IPS-NIHi7 (cell line): Measurements from ENCODE around the gene GRIP1.

Source experiments
- DNase-seq: peaks from one replicate; pipeline ENCODE4 v3.0.0; 2012; ENCODE audit warnings: mixed read lengths; ENCODE audit errors: extremely low spot score

Gene GRIP1

DNA sequence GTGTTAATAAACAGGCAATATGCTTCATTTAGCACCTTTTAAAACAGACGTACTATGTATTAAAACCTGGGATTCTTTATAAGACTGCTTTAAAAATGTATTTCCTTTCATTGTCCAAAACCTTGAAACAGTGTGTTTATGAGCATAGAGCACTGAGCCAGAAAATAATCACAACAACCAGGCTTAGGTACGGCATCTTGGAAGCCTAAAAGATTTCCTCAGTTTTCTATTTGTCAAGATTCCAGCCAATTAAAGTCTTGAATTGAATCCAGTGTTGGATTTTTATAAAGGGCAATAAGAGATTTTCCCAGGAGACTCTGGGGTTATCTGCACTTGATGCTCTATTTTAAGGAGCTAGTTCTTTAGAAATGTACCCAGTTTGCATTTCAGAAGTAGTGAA is 80.3 kb downstream of the GRIP1 start:
- no peak for DNase-seq

DNA sequence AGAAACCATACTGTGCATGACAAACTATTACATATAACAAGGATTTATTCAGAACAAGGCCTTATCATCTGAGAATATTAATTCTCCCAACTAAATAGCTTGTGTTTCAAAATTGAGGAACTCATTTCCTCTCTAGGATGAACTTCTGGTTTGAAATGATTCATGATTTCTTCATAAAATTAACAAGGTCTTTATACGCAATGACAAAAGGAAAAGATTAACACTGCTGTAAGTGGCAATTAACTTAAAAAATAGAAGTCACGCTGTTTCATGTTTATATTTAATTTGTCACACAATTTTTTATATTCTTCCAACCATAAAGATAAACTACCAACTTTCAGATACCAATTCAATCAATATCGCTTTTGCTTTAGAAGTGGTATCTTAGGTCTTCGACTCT is 80.8 kb downstream of the GRIP1 start:
- no peak for DNase-seq

DNA sequence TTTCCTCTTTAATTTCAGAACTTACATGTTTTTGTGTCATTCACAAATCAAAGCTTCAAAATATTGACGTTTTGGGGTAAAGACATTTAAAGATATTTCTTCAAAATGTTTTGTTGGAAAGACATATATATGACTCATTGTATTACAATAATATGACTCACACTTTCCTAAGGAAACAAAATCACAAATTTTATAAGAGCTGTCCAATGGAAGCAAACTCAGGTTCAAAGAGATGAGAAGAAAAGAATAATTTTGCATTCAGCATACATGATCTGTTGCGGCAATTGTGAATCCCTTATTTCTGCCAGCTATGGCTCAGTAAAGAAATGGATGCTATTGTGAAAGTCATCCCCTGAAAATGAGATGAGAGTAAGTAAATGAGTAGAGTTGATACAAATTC is 82.7 kb downstream of the GRIP1 start:
- no peak for DNase-seq

DNA sequence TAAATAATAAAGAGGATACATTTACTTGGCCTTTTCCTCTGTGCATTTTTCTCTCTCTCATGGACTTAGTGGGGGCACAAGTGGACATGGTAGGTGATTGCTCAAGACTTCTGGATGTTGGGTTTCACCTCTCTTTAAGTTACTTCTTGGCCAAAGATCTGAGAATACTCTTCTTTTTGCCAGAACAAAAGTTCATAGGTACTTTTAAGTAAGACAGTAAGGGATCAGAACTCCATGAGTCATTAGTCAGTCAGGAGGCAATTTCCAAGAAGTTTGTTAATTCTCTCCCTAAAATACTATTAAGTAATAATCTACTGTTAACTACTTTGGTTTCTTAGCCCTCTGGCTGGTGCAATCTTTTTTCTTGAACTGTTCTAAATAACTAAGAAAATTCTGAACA is 84.2 kb downstream of the GRIP1 start:
- no peak for DNase-seq

DNA sequence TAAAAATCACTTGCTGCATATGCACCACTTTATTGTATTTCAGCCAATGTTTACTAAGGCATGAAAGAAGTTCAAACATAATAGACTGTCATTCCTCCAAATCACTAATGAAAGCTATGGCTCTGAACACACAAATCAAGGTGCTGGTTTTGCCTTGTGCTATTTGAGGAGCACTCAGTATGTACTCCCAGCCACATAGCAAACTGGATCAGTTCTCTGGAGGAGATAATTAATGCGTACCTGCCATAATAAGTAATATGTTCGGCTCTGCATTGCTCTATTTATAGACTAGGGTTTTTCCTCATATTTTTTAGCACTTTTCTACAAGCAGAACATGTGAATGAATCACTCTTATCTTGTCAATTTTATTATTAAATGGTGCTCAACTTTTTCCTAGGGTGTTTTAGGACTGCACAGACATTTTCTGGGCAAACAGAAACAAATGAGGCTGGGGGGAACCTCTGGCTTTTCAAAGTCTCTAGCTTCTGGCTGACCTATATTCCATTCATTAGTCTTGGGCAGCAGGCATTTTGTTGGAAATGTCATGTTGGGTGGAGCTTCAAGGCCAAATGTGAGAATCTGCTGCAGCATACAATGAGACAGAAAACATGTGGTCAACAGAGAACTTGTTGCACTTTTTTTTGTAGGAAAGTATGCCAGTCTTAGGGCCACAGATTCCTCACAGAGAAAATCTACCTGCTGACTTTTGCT is 88.4 kb downstream of the GRIP1 start:
- DNase-seq, result no peak

DNA sequence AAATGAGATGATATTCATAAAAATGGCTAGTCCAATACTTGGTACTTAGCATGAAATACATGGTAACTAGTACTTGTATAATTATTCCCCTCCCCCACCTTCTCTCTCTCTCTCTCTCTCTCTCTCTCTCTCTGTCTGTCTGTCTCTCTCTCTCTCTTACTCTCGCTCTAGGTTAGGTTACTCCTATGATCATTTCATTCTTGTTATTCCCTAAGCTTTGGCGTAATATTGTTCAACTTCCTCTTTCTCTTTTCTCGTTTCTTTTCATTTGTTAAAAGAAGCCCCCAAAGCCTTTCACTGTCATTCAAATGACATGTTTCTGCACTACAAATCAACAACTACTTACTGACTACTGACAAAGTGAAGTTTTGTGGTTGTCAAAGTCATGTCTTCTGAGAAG is 89.8 kb downstream of the GRIP1 start:
- DNase-seq, result no peak

DNA sequence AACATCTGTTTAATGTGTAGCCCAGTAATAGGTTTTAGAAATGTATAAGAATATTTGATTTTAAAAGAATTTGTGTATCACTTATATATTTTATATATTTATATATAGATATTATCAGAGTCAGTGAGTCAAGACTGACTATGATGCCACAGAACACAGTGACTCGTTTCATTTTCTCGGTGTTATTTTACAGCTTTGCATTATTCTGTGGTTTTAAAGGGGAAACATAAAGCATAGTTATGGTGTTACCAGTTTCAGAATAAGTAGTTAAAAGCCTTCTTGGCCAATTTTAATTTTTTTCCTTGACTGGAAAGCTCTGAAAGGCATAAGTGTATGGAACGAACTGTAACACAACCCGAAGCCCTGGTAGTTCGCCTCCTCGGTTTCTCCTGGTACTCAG is 91.0 kb downstream of the GRIP1 start:
- DNase-seq, result no peak

DNA sequence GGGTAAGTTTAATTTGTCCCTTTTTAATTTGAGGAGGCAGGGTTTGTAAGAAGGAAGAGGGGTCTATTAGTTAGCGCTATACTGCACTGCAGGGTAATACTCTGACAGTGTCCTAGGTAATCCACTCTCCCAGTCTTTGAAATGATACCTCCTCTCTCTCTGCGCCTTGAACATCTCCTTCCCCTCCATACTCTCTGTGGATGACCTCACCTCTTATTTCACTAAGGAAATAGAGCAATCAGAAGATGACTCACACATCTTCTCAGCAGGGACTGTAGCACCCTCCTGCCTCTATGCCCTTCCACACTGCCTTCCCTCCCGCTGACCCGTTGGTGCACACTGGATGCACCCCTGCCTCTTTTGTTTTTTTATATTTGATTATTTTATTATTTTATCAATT is 94.2 kb downstream of the GRIP1 start:
- DNase-seq, result no peak

DNA sequence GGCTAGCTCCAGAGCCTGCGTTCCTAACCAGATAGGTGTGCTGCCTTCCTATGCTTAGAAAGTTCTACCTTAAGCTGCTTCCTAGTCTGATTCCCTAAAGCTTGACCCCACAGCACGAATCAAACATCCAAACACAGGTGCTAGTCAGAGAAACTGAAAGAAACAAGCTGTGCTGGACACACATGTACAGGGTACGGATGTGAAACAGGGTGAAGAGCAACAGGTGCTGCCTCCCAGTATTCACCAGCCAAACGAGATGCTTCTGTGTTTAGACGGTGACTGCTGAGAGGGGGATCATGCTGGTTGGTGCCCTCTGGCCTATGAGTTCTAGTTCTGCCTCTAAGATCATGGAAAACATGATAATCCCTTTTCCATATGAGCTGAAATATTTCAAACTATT is 105.3 kb downstream of the GRIP1 start:
- no peak for DNase-seq

DNA sequence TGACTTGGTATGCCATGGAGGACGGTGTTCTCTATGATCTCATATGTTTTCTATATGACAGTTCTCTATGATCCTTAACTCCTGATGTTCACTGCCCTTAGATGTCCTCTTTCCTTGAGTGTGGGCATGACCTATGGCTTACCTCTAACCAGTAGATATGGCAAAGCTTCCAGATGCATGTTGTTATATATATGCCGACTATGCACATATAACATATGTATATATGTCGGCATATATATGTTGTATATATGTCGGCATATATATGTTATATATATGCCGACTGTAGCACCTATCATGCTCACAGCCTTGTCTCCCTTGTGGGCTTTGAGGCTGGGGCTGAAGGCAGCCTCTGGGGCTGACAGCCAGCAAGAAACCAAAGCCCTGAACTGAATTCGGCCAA is 106.0 kb downstream of the GRIP1 start:
- DNase-seq, result no peak

DNA sequence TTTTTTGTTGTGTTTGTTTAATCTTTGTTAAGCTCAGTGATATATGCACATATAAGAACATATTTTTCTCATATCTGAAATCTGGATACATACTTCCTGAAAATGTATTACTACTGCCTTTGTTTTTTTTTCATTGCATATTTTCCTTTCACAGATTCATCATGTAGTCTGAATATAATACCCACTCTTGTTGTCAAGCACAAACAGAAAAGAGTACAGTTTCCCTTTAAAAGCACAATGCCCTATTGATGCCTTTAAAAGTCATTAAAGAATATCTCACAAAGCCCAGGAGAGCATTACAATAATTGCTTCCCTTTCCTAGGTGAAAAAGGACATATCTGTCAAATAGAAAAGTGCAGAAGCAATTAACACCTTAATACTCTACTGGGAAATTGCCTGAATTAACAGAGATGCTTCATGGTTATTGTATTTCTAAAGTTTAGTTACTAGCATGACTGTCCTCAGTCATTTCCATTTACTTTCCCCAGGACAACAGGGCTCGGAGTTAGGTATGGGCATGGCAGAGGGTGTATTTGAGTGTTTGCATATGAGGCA is 107.4 kb downstream of the GRIP1 start:
- no peak for DNase-seq

DNA sequence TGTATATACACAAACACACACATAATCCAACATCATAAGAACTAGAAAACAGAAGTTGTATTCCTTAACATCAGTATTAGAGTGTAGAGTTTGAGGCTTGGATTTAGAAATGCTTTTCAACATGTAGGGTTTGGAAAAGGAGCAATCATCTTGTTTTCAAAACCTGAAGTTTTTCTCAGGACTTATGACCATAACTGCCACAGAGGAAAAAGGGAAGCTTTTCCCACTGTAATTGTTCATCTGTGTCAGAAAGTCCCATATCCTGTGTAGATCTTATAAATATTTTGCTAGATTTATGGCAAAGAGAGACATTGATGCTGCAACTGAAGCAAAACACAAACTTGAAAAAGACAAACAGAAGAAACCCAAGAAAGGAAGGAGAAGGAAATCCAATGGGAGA is 115.7 kb downstream of the GRIP1 start:
- DNase-seq, result no peak

DNA sequence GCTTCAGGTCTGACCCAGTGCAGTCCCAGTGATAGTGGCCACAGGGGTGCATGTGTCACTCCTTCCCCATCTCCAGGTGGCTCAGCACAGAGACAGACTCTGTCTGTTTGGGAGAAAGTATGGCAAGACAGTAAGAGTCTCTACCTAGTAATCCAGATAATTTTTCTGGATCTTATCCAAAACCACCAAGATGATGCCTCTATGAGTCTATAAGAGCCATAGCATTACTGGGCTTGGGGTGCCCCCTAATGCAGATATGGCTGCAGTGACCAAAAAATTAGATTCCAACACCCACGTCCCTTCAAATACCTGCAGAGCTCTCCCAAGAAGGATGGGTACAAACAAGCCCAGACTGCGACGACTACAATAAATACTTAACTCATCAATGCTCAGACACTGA is 123.8 kb downstream of the GRIP1 start:
- no peak for DNase-seq

DNA sequence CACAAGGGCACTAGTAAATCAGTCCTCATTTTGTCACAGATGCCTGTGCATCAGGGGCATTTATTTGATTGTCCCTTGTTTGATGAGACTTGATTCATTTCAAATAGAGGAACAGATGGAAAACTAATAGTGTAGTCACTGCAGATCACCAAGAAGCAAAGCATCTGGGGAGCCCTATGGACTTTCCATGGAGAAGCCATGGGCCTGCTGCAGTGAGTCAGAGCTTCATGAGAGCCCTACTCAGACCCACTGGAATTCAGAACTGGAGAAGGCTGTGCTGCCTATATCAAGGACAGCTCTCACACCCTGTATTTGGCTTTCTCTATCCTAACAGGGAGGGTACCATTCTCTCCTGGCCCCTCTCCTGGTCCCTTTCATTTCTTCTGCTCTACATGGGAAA is 126.2 kb downstream of the GRIP1 start:
- DNase-seq, result no peak

DNA sequence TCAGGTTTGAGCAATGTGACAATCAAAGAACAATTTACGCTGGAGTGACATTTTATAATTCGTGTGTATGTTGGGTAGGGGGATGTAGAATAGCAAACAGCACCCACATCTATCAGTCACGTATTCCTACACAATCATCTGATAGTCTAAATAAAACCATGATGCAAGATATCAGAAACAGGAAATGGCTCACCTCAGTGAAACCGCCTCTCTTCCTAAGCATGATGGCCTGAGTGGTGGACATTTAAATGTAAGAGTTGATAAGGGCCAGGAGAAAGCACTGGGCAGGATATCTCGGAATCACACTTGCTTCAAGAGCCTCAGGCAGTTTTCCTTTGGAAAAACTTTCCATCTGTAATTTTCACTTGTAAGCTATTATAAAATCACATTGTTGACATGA is 128.2 kb downstream of the GRIP1 start:
- DNase-seq, result no peak

DNA sequence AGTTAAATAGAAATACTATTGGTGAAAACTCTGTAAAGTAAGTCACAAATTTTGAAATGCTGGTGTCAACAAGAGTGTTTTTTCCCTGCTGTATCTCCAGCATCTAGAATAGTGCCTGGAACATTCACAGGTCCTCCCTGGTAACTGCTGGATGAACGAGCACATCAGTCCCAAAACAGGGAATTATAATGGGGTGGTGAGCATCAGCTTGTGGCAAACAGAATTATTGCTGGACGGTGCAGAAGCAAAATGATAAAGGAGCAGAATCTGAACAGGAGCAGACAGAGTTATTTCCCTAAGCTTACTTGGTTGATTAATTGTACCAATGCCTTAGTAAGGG is 129.9 kb downstream of the GRIP1 start:
- no peak for DNase-seq

DNA sequence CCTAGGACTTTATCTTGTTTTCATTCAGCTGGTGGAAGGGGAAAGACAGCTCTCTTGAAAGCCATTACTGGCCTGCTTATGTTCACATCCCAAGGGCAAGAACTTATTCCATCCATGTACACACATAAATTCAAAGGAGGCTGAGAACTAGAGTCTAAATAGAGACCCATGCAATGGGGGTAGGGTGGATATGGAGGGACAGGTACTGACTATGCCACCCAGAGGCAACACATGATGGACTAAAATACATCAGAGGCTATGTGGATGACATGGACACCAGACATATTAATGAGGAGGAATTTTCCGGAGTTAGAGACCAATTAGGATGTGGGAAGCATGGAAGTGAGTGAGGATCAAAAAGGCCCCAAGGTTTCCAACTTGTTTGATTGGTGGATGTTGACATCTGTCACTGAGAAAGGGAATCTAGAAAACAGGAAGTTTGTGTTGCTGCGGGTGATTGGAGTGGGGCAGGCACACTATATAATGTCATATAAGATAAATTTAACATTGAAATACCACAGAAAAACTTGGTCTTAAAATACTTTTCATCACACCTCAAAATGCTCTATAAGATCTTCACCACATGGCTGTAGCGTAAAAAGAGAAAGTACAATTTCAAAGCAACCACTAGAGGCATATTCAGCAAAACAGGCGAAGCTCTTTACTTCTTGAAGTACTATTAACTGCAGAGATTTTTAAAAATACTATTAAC is 130.4 kb downstream of the GRIP1 start:
- DNase-seq, result no peak

DNA sequence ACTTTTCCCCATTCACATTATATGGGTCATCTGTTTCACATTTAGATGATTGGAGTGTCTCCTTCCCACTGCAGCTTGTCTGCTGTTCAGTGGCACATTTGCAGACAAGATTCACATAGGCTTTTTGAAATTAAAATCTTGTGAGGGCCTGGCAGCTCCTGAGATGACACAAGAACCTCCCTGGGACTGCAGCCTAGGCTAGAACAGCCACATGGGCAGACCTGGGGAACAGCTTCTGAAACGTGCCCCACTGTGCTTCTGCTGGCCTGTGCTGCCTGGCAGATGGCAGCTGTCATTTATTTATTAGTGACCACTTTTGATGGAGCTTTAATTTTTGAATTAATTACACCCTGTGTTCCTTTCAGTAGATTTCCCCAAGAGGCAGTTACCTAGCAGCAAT is 137.4 kb downstream of the GRIP1 start:
- DNase-seq, result no peak

DNA sequence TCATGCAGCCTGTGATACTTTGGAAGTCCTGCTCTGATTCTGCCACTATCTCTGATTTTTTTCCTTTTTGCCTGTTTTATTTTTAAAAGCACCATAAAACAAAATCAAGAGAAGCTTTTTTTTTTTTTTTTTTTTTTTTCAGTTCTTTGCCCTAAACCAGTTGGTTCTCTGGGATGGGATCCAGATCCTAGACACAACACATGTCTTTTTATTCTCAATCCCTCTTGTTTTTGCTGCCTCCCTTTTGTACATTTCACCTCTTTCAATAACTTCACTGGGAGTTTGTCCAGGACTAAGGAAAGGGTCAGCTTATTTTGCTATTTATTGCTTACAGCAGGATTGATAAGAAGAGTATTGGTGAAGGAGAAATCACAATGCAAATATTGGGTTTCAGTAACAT is 139.4 kb downstream of the GRIP1 start:
- no peak for DNase-seq

DNA sequence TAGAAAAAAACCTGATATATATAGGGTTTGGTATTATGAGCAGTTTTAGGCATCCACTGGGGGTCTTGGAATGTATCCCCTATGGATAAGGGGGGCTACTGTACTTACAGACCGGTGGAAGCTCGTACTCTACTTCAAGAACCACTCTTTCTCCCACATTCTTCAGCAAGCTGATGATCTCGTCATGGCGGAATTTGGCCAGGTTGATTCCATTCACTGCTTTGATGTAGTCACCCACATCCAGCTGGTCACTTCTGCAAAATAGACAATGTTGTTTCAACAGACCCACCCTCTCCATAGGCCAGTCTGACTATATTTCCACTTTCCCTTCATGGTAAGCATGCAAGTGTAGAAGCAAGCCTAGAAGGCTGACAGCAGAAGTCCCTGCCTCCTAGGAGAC is 139.9 kb downstream of the GRIP1 start:
- peak; percentile 31 for DNase-seq

DNA sequence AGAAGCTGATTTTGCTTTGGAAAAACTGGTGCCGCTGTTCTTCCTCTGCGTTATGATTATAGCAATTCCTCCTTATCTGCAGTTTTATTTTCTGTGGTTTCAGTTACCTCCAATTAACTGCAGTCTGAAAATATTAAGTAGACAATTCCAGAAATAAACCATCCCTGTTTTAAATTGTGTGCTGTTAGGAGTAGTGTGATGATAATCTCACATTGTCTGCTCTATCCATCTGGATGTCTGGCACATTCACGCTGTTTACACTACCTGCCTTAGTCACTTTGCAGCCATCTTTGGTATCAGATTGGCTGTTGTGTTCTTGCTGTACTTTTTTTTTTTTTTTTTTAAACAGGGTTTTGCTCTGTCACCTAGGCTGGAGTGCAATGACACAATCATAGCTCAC is 141.0 kb downstream of the GRIP1 start:
- no peak for DNase-seq

DNA sequence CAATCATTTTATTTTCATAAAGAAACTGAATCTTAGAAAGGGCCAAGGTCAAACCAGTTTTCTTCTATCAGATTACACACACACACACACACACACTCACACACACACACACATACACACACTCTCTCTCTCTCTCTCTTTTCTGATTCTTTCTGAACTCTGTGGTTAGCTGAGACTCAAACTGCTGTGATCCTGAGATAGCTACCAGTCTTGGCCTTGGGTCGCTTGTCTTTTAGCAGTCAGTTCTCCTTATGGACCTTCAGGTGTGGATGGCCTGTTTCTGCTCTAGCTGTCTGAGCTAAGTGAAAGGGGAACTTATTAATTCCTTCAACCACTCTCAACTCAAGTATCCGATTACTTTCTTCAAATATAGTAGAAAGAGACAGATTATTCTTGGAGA is 145.1 kb downstream of the GRIP1 start:
- no peak for DNase-seq

DNA sequence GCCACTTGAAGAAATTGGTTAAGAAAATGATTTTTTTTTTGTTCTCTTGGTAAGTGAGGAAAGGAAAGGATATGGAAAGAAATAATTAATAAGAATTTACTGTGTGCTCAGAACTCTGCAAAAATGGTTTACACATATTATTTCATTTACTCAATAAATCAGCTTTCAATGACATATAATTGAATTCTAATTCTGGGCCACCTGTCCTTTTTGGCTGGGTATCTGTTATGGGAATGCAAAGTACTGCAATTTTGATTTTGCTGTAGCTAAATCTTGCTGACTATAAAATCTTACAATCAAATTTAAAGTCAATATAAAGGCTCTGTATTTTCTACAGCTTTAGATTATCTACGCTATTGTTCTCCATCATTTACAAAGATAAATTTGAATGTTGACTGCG is 147.1 kb downstream of the GRIP1 start:
- no peak for DNase-seq

DNA sequence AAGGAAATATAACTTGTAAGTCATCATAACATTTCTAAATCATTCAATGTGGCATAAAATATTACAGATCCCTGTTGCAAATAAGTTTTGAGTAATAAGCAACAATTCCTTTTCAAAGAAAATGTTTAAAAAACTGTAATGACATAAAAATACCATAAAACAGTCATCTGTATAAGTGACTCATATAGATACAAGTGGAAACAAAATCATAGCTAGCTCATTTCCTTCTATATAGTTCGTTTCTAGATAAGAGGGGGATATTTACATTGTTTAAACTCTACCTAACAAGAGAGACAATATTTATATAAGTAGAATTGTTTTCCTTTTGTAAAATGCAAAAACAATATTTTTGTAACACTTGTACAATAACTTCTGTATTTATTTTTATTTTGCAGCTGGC is 148.9 kb downstream of the GRIP1 start:
- DNase-seq, result no peak
